Astrocyte (in vitro differentiated cells and primary cell): ENCODE results near the gene PSIP1. TPM values are rescaled to one million over a fixed set of nuclear protein-coding genes. Genes with fewer than 3 reads are reported as not detected.
"Not testable (repeated sequence)": the region's sequence is repeated elsewhere in the genome, so short reads cannot be mapped to it uniquely, and the experiment has no call there.

Experiments
- DNase-seq: peaks from one replicate; pipeline ENCODE4 v3.0.0-alpha.2; 2010; ENCODE audit warnings: low read depth
- FAIRE-seq: peaks from 2 replicates; lab custom pipeline; 2011; peaks lifted over from hg19 to GRCh38; lab: Jason Lieb, UNC
- H2AFZ ChIP-seq: 2 replicates; pipeline ENCODE4 v1.6.0; 2012; ENCODE audit warnings: low read depth, low read length, inconsistent platforms
- H3K27ac ChIP-seq: 2 replicates; pipeline ENCODE4 v1.5.1; 2011; ENCODE audit warnings: low read depth, low read length, inconsistent platforms
- H3K27me3 ChIP-seq: 2 replicates; pipeline ENCODE4 v1.6.0; 2011; ENCODE audit warnings: low read length, inconsistent platforms; ENCODE audit not compliant: insufficient read depth
- H3K36me3 ChIP-seq: 2 replicates; pipeline ENCODE4 v1.5.1; 2011; ENCODE audit warnings: low read length, inconsistent platforms; ENCODE audit not compliant: insufficient read depth
- H3K4me1 ChIP-seq: 2 replicates; pipeline ENCODE4 v1.5.1; 2011; ENCODE audit warnings: low read length, inconsistent platforms; ENCODE audit not compliant: insufficient read depth
- H3K4me2 ChIP-seq: 2 replicates; pipeline ENCODE4 v1.6.0; 2012; ENCODE audit warnings: low read length, inconsistent platforms
- H3K4me3 ChIP-seq: 2 replicates; pipeline ENCODE4 v1.5.1; 2011; ENCODE audit warnings: low read depth, mild to moderate bottlenecking, low read length, inconsistent platforms; ENCODE audit not compliant: insufficient read depth
- H3K79me2 ChIP-seq: 2 replicates; pipeline ENCODE4 v1.6.0; 2012; ENCODE audit warnings: mild to moderate bottlenecking, low read length, inconsistent platforms; ENCODE audit not compliant: insufficient read depth
- H3K9ac ChIP-seq: 2 replicates; pipeline ENCODE4 v1.6.0; 2012; ENCODE audit warnings: mild to moderate bottlenecking, low read length, inconsistent platforms
- H3K9me3 ChIP-seq: 2 replicates; pipeline ENCODE4 v1.5.1; 2012; ENCODE audit warnings: low read depth, mild to moderate bottlenecking, low read length, inconsistent platforms; ENCODE audit not compliant: insufficient read depth
- H4K20me1 ChIP-seq: 2 replicates; pipeline ENCODE4 v1.6.0; 2012; ENCODE audit warnings: low read length, inconsistent platforms; ENCODE audit not compliant: insufficient read depth
- H3K27ac Mint-ChIP-seq: one replicate; pipeline ENCODE4 v1.8.0; 2021; ENCODE audit warnings: mild to moderate bottlenecking, mixed read lengths; ENCODE audit not compliant: unreplicated experiment
- H3K27me3 Mint-ChIP-seq: one replicate; pipeline ENCODE4 v1.8.0; 2021; ENCODE audit warnings: low read depth, mixed read lengths; ENCODE audit not compliant: unreplicated experiment
- H3K36me3 Mint-ChIP-seq: one replicate; pipeline ENCODE4 v1.8.0; 2021; ENCODE audit warnings: low read depth, mixed read lengths; ENCODE audit not compliant: unreplicated experiment
- H3K4me1 Mint-ChIP-seq: one replicate; pipeline ENCODE4 v1.8.0; 2021; ENCODE audit warnings: low read depth, mixed read lengths; ENCODE audit not compliant: unreplicated experiment
- H3K4me3 Mint-ChIP-seq: one replicate; pipeline ENCODE4 v1.8.0; 2021; ENCODE audit warnings: mild to moderate bottlenecking, moderate library complexity, mixed read lengths; ENCODE audit not compliant: unreplicated experiment
- H3K9me3 Mint-ChIP-seq: one replicate; pipeline ENCODE4 v1.8.0; 2021; ENCODE audit warnings: mild to moderate bottlenecking, mixed read lengths; ENCODE audit not compliant: unreplicated experiment
- EZH2 ChIP-seq: IDR thresholded peaks from 2 replicates; pipeline ENCODE4 v1.6.1; 2012; ENCODE audit warnings: mild to moderate bottlenecking, low read length, inconsistent platforms; ENCODE audit not compliant: insufficient read depth
- total RNA-seq: library from RNA; stranded (reverse); gene quantifications from 2 replicates; pipeline ENCODE4 v1.2.1, GENCODE V29; 2021
- TF ChIP-seq, protein P1 (sequence below): IDR thresholded peaks from 2 replicates; pipeline ENCODE4 v1.5.1; 2011; ENCODE audit warnings: low read depth, mild to moderate bottlenecking, inconsistent platforms, low read length, moderate library complexity; ENCODE audit not compliant: insufficient read depth

The PSIP1 gene
- total RNA-seq, 1 donor from 2014 or later: 28.5 TPM

- TF ChIP-seq EZH2: no peak
- TF ChIP-seq, protein P1, sequence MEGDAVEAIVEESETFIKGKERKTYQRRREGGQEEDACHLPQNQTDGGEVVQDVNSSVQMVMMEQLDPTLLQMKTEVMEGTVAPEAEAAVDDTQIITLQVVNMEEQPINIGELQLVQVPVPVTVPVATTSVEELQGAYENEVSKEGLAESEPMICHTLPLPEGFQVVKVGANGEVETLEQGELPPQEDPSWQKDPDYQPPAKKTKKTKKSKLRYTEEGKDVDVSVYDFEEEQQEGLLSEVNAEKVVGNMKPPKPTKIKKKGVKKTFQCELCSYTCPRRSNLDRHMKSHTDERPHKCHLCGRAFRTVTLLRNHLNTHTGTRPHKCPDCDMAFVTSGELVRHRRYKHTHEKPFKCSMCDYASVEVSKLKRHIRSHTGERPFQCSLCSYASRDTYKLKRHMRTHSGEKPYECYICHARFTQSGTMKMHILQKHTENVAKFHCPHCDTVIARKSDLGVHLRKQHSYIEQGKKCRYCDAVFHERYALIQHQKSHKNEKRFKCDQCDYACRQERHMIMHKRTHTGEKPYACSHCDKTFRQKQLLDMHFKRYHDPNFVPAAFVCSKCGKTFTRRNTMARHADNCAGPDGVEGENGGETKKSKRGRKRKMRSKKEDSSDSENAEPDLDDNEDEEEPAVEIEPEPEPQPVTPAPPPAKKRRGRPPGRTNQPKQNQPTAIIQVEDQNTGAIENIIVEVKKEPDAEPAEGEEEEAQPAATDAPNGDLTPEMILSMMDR: no peak
- no peaks in the 10 kb centered on the region for H3K79me2 ChIP-seq
- Mint-ChIP-seq H3K36me3 (peaks cover 3% of the 10 kb centered on the region), H3K27ac (no peak overlapping the region), H3K27me3 (no peaks in the 10 kb centered on the region), H3K4me3 (no peak overlapping the region), H3K9me3 (no peaks in the 10 kb centered on the region), H3K4me1 (no peaks in the 10 kb centered on the region)
- no peak overlapping the region for H2AFZ ChIP-seq
- no peaks in the 10 kb centered on the region for H3K9me3 ChIP-seq
- H3K9ac ChIP-seq: no peak overlapping the region
- H3K27ac ChIP-seq: no peak overlapping the region
- H3K27me3 ChIP-seq: no peaks in the 10 kb centered on the region
- no peaks in the 10 kb centered on the region for H3K4me1 ChIP-seq
- no peak overlapping the region for H3K4me2 ChIP-seq
- FAIRE-seq: no peak
- no peak for DNase-seq
- H3K36me3 ChIP-seq: no peaks in the 10 kb centered on the region
- no peaks in the 10 kb centered on the region for H4K20me1 ChIP-seq
- H3K4me3 ChIP-seq: no peak overlapping the region
These were observed 20.6 kb upstream of the PSIP1 start for GRCh38 chr9:15531380-15531779.

- Mint-ChIP-seq H3K36me3 (peaks cover 3% of the 10 kb centered on the region), H3K27ac (no peak overlapping the region), H3K4me3 (no peak overlapping the region), H3K4me1 (no peaks in the 10 kb centered on the region), H3K27me3 (no peaks in the 10 kb centered on the region), H3K9me3 (no peaks in the 10 kb centered on the region)
- no peak overlapping the region for H3K27ac ChIP-seq
- H3K36me3 ChIP-seq: no peaks in the 10 kb centered on the region
- H3K4me1 ChIP-seq: no peaks in the 10 kb centered on the region
- no peak overlapping the region for H3K9ac ChIP-seq
- H4K20me1 ChIP-seq: no peaks in the 10 kb centered on the region
- no peak overlapping the region for H3K4me2 ChIP-seq
- H3K27me3 ChIP-seq: no peaks in the 10 kb centered on the region
- no peak for DNase-seq
- H2AFZ ChIP-seq: no peak overlapping the region
- no peaks in the 10 kb centered on the region for H3K9me3 ChIP-seq
- no peak for FAIRE-seq
- TF ChIP-seq, protein P1: no peak
- no peak for TF ChIP-seq EZH2
- no peak overlapping the region for H3K4me3 ChIP-seq
- H3K79me2 ChIP-seq: no peaks in the 10 kb centered on the region
These were observed 19.0 kb upstream of the PSIP1 start for GRCh38 chr9:15529566-15530324.

- H3K79me2 ChIP-seq, H3K4me1 Mint-ChIP-seq, H3K4me1 ChIP-seq, H3K27ac Mint-ChIP-seq, FAIRE-seq, H3K9ac ChIP-seq, H3K4me3 Mint-ChIP-seq, H3K4me3 ChIP-seq, DNase-seq, H3K27ac ChIP-seq, H3K27me3 ChIP-seq, H4K20me1 ChIP-seq, H3K36me3 Mint-ChIP-seq, H3K9me3 Mint-ChIP-seq, H3K4me2 ChIP-seq, H2AFZ ChIP-seq, H3K27me3 Mint-ChIP-seq, H3K36me3 ChIP-seq, H3K9me3 ChIP-seq: not testable (repeated sequence)
These were observed 16.3 kb upstream of the PSIP1 start for GRCh38 chr9:15527035-15527434.
